GM06990 (cell line): ENCODE measurements around the gene RAPGEF1.
A peak's percentile ranks its signal among the peaks of the same experiment; 100 is the strongest.
"Not testable (repeated sequence)": the region's sequence is repeated elsewhere in the genome, so short reads cannot be mapped to it uniquely, and the experiment has no call there.

Experiments used
- DNase-seq: peaks from one replicate; pipeline ENCODE4 v3.0.0-alpha.2; 2011; ENCODE audit not compliant: insufficient read length; ENCODE audit errors: extremely low read depth
- H3K27me3 ChIP-seq: replicated peaks from 2 replicates; pipeline ENCODE4 v1.6.0; 2011; ENCODE audit warnings: low read length; ENCODE audit not compliant: control insufficient read depth, insufficient read depth
- H3K36me3 ChIP-seq: 2 replicates; pipeline ENCODE4 v1.5.1; 2011; ENCODE audit warnings: low read length; ENCODE audit not compliant: control insufficient read depth, insufficient read depth
- H3K4me3 ChIP-seq: replicated peaks from 2 replicates; pipeline ENCODE4 v1.5.1; 2011; ENCODE audit warnings: low read depth, mild to moderate bottlenecking, control low read depth, low read length
- TF ChIP-seq, protein P1 (sequence below): IDR thresholded peaks from 2 replicates; pipeline ENCODE4 v1.5.1; 2011; ENCODE audit warnings: low read length, control low read depth, mild to moderate bottlenecking, inconsistent platforms; ENCODE audit not compliant: insufficient read depth, poor library complexity, severe bottlenecking

Gene RAPGEF1

DNA sequence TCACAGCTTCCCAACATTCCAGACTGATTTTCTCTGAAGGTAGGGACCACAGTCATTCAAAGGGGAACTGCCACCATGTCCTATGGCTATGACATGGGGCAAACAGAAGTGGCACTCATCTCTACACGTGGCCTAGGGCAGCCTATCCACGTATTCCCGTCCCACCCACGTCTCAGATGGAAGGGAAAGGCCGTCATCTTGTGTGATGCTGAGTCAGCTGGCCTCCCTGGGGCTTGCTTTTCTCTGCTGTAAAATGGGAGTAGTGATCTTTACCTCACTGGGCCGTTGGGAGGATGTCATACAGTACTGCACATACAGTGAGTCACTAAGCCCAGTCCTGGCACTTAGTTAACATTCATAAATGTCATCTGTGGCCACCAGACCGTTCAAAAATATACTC, 72.3 kb downstream of the RAPGEF1 start:
- H3K4me3 ChIP-seq, result peak overlapping the region; percentile 47
- TF ChIP-seq, protein P1, sequence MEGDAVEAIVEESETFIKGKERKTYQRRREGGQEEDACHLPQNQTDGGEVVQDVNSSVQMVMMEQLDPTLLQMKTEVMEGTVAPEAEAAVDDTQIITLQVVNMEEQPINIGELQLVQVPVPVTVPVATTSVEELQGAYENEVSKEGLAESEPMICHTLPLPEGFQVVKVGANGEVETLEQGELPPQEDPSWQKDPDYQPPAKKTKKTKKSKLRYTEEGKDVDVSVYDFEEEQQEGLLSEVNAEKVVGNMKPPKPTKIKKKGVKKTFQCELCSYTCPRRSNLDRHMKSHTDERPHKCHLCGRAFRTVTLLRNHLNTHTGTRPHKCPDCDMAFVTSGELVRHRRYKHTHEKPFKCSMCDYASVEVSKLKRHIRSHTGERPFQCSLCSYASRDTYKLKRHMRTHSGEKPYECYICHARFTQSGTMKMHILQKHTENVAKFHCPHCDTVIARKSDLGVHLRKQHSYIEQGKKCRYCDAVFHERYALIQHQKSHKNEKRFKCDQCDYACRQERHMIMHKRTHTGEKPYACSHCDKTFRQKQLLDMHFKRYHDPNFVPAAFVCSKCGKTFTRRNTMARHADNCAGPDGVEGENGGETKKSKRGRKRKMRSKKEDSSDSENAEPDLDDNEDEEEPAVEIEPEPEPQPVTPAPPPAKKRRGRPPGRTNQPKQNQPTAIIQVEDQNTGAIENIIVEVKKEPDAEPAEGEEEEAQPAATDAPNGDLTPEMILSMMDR, result no peak
- H3K27me3 ChIP-seq, result no peaks in the 10 kb centered on the region

GRCh38 chr9:131666774-131667173, 73.1 kb downstream of the RAPGEF1 start:
- no peak for DNase-seq
- H3K36me3 ChIP-seq, result peaks cover 2% of the 10 kb centered on the region; the same call in 1 of the 2 replicates
- H3K4me3 ChIP-seq, result peak overlapping the region; percentile 47
- TF ChIP-seq, protein P1, result no peak
- no peaks in the 10 kb centered on the region for H3K27me3 ChIP-seq

More for the DNA sequence above, 72.3 kb downstream of the RAPGEF1 start:
- no peak for DNase-seq
- peaks cover 2% of the 10 kb centered on the region; the same call in 1 of the 2 replicates for H3K36me3 ChIP-seq

DNA sequence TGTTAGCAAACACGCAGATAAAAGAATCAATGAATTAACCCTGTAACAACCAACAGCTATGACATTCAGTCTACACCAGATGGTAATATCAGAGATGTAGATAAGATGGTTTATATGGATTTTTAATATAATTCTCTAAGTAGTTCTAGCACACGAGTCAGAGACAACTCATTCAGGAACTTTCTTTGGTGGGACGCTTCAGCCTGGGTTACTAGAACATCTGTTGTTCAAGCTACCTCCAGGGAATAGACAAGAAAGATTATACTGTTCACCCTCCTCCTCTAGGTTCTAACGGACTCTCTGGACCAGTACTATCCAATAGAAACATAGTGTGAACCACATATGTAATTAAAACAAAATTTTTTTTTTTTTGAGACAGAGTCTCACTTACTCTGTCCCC, 73.8 kb downstream of the RAPGEF1 start:
- Histone ChIP-seq H3K27me3 (no peaks in the 10 kb centered on the region), H3K4me3 (peak overlapping the region; percentile 40), H3K36me3 (peaks cover 2% of the 10 kb centered on the region; the same call in 1 of the 2 replicates)
- no peak for DNase-seq
- TF ChIP-seq, protein P1, result no peak

DNA sequence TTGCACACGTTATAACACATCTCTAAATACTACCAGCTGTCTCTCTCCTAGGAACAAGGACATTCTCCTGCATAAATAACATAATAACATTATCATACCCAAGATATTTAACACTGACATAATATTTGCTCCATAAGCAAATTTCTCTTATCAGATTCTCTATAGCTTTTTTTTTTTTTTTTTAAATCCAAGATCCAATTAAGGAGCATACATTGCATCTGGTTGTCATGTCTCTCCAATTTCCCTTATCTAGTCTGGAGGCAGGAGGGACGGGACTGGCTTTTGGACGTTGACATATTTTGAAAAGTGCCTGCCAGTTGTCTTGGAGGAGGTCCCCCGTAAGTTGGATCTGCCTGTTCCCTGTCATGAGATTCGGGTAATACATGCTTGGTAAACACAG, 76.6 kb downstream of the RAPGEF1 start:
- Histone ChIP-seq H3K27me3 (no peaks in the 10 kb centered on the region), H3K4me3 (no peak overlapping the region), H3K36me3 (peaks cover 3% of the 10 kb centered on the region; the same call in 1 of the 2 replicates)
- TF ChIP-seq, protein P1, result no peak
- DNase-seq, result no peak

GRCh38 chr9:131662289-131662621, 77.6 kb downstream of the RAPGEF1 start:
- H3K27me3 ChIP-seq, H3K36me3 ChIP-seq, DNase-seq: not testable (repeated sequence)
- peak overlapping the region; percentile 2; the same call in 1 of the 2 replicates for H3K4me3 ChIP-seq

GRCh38 chr9:131661568-131662288, 78.1 kb downstream of the RAPGEF1 start:
- DNase-seq, result no peak
- TF ChIP-seq, protein P1, result no peak
- H3K4me3 ChIP-seq, result peak overlapping the region; percentile 2; the same call in 1 of the 2 replicates
- H3K36me3 ChIP-seq, result peaks cover 3% of the 10 kb centered on the region; the same call in 1 of the 2 replicates
- no peaks in the 10 kb centered on the region for H3K27me3 ChIP-seq
